GM11168 (cell line): Measurements from ENCODE around the gene KCTD21.
"Not testable (repeated sequence)": the region's sequence is repeated elsewhere in the genome, so short reads cannot be mapped to it uniquely, and the experiment has no call there.

ENCODE experiments used
- in situ Hi-C: fragments of 300-500 bp; cut with MboI; formaldehyde crosslinking; loops from one replicate; pipeline ENCODE4 v1.12.0; 2022; ENCODE audit warnings: low sequenced_read_pairs; ENCODE audit not compliant: unreplicated experiment

The KCTD21 gene

DNA sequence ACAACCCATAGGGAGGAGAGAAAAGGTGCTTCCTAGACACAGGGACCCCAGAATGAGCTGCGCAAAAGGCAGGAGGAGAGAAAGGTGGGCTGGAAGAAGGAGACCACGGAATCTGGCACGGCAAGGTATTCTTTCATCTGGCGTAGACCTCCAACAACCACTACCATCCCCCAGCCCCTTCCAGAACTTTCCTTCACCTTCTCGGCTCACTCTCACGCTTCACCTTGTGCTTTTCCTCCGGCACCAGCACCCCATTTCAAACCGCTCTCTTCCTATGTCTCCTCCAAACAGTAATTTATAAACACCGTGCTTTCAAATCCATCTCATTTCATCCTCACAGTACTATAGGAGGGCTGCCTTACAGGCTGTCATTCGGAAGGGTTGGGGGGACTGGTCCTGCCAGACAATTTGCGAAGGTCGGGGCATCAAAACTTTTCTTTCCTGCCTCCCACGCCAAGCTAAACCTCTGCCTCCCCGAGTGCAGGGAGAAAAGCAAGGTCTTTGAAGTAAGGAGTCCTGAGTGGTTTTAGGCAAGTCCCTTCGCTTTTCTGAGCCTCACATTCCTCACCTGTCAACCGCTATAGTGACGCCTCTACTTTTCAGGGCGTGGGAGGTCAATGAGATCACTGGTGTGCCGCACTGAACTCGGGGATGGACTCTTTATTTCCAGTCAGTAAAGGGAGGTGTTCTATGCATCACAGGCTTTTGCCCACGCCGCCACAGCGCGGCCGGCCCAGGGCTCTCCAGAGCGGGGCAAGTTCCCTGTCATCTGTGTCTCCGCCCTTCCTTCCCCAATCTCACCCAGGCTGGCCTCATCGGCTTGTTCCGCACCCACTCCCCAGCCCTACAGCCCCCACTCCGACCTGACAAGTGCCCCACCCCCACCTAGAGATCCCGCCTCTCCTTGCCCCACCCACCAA lies 800 bp downstream of the KCTD21 start:
- in situ Hi-C loops, result no loop called here

GRCh38 chr11:78181185-78181584 lies 7.2 kb downstream of the KCTD21 start:
- in situ Hi-C loops, result no loop called here

DNA sequence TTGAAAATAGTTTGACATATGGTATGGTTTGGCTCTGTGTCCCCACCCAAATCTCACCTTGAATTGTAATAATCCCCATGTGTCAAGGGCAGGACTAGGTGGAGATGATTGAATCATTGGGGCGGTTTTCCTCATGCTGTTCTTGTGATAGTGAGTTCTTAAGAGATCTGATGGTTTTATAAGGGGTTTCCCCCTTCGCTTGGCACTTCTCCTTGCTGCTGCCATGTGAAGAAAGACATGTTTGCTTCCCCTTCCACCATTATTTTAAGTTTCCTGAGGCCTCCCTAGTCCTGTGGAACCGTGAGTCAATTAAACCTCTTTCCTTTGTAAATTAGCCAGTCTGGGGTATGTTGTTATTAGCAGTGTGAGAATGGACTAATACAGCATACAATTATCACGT lies 7.7 kb downstream of the KCTD21 start:
- in situ Hi-C loops, result no loop called here

DNA sequence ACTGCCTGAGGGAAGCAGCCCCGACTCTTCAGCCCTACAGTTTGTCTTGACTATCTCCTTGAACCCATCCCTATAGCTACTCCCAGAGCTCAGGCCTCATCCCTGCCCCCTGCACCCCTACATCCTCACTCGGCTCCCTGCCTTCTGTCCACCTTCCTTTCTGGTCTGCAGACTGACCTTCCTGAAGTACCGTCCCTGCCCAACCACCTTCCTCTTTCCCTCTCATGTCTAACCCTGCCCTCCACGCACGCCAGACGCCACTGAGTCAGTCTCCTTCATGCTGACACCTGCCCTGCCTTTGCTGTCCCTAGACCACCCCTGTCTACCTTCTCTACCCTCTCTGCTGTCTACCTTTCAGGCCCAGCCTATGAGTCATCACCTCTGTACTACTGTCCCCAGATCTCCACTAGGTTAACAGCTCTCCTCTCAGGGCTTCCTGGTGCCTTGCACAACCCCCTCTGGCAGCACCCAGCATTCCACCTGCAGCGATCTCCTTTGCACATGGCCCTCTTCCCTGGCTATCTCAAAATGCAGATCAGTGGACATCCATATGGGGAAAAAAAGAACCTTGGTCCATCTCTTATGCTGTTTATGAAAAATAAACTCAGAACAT lies 8.9 kb downstream of the KCTD21 start:
- in situ Hi-C loops, result no loop called here

GRCh38 chr11:78177216-78177615 lies 11.2 kb downstream of the KCTD21 start:
- in situ Hi-C loops, result no loop called here

- in situ Hi-C loops, result no loop called here
These were observed 11.8 kb downstream of the KCTD21 start for GRCh38 chr11:78176605-78177141.

DNA sequence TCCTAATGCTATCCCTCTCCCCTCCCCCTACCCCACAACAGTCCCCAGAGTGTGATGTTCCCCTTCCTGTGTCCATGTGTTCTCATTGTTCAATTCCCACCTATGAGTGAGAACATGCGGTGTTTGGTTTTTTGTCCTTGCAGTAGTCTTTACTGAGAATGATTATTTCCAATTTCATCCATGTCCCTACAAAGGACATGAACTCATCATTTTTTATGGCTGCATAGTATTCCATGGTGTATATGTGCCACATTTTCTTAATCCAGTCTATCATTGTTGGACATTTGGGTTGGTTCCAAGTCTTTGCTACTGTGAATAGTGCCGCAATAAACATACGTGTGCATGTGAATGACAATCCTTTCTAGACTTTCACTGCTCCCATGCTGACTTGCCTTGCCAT lies 12.6 kb downstream of the KCTD21 start:
- in situ Hi-C loops, result not testable (repeated sequence)

- in situ Hi-C loops, result no loop called here
These were observed 16.5 kb downstream of the KCTD21 start for GRCh38 chr11:78171951-78172350.

DNA sequence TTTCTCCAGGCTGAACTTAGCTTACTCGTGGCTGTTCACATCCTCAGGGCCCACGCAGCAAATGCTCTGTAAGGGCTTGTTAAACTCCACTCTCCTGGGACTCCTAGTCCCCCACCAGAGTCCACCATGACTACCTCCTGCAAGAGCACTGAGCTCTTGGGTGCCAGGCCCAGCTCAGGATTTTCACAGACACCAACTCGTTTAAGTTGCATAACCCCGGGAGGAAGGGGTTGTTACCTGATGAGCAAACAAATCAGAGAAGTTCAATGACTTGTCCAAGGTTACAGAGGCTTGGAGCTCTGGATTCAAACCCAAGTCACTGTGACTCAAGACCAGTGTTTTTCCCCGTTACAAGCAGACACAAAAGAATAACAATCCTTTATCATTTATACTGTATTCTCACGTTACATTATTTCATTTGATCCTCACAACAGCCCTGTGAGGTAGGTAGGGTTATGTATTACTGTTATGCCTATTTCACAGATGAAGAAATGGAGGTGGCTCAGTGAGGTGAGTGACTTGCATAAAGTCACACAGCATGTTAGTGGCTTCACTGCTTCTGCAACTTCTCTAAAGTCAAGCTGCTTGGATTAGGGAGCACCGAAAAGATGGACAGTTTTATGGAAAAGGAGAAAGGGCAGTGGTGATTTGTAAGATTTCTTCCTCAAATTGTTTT lies 17.4 kb downstream of the KCTD21 start:
- in situ Hi-C loops, result no loop called here

GRCh38 chr11:78170413-78170812 lies 18.0 kb downstream of the KCTD21 start:
- in situ Hi-C loops, result no loop called here

DNA sequence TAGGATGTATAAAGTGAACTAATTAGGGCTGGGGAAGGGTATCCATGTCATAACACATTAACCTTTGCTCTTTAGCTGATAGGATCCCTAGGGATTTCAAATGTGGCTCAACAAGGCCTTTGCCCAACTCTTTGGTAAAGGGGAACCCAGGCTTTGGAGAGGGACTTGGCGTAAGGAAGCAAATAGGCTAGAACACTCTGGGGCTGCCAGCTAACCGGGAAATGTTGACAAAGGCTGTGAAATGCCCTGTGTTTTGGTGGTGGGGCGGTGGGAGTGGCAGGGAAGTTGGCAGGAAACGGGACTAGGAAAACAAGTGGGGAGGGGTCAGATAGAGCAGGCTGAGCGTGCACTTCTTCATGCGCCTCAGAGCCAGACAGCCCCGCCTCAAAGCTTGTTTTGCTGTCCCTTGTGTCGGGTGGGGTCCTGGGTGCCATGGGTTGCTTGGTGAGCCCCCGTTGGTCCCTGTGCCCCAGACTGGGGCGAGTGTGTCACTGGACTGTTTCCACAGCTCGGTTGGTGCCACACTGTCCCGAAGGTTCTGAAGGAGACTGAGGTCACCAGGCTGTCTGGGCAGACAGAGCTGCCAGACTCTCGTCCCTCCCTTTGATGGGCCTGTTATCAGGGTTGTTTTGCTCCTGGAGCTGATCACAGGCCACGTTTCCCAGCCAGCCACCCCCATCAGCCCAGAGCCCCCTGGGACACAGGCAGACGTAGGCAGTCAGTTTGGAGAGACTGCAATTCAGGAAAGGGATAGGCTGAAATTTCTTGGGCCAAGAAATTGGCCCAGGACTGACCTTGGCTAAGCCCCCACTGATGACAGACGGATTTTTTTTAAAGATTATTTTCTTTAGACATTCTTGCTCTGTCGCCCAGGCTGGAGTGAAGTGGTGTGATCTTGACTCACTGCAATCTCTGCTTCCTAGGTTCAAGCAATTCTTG lies 19.6 kb downstream of the KCTD21 start:
- in situ Hi-C loops, result no loop called here

DNA sequence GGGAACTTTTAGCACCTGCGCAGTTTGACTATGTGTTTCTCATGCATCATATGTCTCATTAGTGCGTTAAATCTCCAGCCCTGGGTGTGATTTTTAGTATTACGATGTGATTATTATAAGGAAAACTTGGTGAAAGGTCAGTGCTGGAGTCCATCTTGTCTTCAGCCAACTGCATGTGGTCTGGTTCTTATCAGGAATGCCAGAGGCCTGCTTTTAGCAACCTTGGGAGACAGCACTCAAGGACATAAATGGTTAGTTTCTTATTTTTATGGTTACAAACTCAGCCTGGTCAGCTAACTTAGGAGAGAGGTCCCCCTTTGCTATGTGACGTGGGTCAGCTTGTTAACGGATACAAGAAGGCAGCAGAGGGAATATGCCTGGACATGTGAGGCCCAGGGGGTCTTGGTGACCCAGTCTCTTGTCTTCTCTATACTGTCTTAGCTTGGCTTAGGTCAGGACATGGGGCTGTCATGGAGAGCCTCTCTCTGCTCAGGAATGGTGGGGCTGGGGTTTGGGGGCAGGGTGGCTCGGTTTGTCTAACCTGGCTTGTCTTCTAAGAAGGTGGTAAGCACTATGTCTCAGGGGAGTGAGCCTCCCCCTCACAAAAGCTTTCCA lies 21.5 kb downstream of the KCTD21 start:
- in situ Hi-C loops, result no loop called here

GRCh38 chr11:78164471-78164870 lies 24.0 kb downstream of the KCTD21 start:
- in situ Hi-C loops, result no loop called here

- in situ Hi-C loops, result no loop called here
These were observed 24.6 kb downstream of the KCTD21 start for GRCh38 chr11:78163828-78164227.

DNA sequence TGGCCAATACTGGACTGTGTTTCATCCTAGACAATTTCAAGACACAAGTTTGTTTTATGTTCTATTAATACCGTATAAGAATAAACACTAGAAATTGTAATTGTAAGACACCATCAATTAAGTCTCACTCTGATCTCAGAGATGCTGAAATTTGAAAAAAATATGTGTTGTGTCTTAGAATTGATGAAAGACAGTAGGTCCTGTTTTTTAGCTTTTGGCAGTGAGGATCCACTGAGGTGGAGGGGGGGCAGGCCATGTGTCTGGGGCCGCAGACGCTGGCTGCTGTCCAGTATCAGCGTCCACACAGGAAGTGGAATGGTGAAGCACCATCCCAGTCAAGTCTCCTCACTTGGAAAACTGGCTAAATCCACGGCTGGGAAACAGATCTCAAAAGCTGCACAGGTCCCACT lies 26.5 kb downstream of the KCTD21 start:
- in situ Hi-C loops, result no loop called here

DNA sequence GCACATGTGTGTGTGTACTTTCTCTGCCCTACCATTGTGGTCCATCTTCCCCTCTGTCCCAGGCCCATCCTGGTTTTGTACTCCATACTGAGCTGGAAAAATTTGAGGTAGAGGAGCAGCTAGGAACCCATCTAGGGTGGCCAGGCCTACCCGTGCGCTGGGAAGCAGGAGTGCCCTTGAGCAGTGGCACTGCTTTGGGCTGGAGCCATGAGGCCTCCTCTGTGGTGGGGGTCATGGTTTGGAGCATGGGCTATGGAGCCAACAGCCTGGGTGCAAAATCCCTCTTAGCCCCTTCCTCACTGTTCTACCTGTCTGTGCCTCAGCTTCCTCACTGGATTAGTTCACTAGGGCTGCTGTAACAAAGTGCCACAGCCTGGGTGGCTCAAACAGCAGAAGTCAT lies 27.1 kb downstream of the KCTD21 start:
- in situ Hi-C loops, result no loop called here

GRCh38 chr11:78160557-78160956 lies 27.9 kb downstream of the KCTD21 start:
- in situ Hi-C loops, result no loop called here

DNA sequence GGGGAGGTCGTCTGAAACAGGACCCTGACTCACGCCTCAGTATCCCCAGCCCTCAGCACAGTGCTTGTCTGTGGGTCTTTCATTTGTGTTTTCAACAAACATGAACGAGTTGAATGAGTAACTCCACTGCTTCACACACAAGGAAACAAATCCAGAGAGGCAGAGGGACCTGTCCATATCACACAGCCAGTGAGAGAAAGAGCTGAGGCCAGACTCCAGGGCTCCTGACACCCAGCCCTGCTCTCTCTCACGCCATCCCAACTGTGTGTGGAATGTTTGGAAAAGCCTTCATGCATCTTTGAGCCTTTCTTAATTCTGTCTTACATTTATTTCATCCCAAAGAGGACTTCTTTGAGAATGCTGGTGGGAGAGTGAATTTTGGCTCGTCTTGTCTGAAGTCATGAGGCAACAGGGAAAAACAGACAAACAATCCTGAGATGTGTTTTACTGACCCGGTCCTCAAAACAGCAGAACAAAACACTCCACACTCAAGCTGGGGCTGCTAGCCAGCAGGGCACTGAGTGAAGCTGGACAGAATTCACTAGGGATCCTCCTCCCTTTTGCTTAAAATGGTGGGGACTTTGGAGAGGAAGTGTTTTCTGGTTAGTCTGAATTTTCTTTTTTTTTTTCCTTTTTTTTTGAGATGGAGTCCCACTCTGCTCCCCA lies 29.3 kb downstream of the KCTD21 start:
- in situ Hi-C loops, result no loop called here
